Urinary bladder (tissue), 4 donors: ENCODE results near the gene LCE7A. TPM values are rescaled to one million over a fixed set of nuclear protein-coding genes. Genes with fewer than 3 reads are reported as not detected.

Experiments
- DNase-seq: peaks from one replicate; pipeline ENCODE4 v3.0.0-alpha.2; 2015; ENCODE audit errors: extremely low spot score
- H3K27ac ChIP-seq: one replicate; pipeline ENCODE4 v1.5.1; 2013; ENCODE audit warnings: low read depth, mild to moderate bottlenecking, moderate library complexity
- H3K36me3 ChIP-seq: one replicate; pipeline ENCODE4 v1.6.1; 2013; ENCODE audit warnings: mild to moderate bottlenecking, moderate library complexity; ENCODE audit not compliant: insufficient read depth
- H3K4me1 ChIP-seq: one replicate; pipeline ENCODE4 v1.6.1; 2013; ENCODE audit warnings: mild to moderate bottlenecking, moderate library complexity; ENCODE audit not compliant: insufficient read depth
- H3K4me3 ChIP-seq: one replicate; pipeline ENCODE4 v1.5.1; 2013; ENCODE audit warnings: low read depth, low read length
- WGBS: extraction: QIAGEN DNeasy Blood & Tissue Kit; methylation state at CpG from one replicate; pipeline ENCODE4 v1.1.7; 2013; 5-methylcytosine and 5-hydroxymethylcytosine counted together
- polyA plus RNA-seq: library from polyadenylated mRNA; stranded (reverse); fragments of 200-250 nt; gene quantifications from one replicate; pipeline ENCODE4 v1.2.3, GENCODE V29; 2013
- total RNA-seq: library from RNA; depleted of rRNA; stranded (reverse); fragments of >200 nt; gene quantifications from one replicate; pipeline ENCODE4 v1.2.3, GENCODE V29; 2014
- donor health status: healthy with polysubstance abuse.
- donor health status: healthy.

Gene LCE7A
- total and polyA plus RNA-seq, 2 donors = not detected

DNA sequence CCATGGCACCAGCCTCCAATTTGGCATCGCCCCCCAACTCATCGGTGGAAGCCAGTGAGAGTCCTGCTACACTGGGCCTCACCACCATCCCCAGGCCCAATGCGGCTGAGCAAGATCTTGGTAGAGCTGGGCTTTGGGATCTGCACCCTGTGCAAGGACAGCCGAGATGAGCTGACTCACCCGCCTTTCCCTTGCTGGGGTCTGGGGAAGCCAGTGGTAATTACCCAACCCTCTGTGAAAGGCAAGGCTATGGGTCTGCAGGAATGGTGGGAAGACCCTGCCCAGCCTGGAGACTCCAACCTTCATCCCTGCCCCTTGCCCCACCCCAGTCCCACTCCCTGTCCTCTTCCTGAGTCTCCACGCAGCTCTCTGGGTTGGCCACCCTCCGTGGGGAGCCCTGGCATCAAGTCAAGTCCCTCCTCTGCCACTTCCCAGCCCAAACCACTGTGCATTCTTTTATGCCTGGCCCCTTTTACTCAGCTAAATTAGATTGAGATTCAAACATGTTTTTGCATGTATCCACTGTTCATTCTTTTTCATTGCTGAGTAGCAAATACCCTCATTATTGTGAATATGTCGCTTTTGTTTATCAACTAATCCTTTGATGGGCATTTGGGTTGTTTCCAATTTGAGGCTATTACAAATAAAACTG lies 27.1 kb downstream of the LCE7A start:
- H3K36me3 ChIP-seq = no peaks in the 10 kb centered on the region
- WGBS = 67% methylated on average over 8 of the region's 8 CpGs
- no peaks in the 10 kb centered on the region for H3K4me1 ChIP-seq
- H3K27ac ChIP-seq = peak overlapping the region; percentile 33
- no peak for DNase-seq
- no peak overlapping the region for H3K4me3 ChIP-seq

DNA sequence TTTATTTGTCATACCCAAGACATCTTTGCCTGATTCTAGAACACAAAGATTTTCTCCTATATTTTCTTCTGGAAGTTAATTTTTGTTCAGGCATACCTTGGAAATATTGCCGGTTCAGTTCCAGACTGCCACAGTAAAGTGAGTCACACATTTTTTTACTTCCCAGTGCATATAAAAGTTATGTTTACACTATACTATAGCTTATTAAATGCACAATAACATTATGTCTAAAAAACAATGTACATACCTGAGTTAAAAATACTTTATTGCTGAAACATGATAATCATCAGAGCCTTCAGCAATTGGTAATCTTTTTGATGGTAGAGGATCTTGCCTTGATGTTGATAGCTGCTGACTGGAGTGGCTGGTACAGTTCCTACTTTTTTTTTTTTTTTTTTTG lies 28.3 kb downstream of the LCE7A start:
- Histone ChIP-seq H3K4me1 (no peaks in the 10 kb centered on the region), H3K4me3 (no peak overlapping the region), H3K36me3 (no peaks in the 10 kb centered on the region), H3K27ac (no peak overlapping the region)
- WGBS = 75% methylated on average over 1 of the region's 1 CpG
- no peak for DNase-seq

- no peak overlapping the region for H3K4me3 ChIP-seq
- H3K36me3 ChIP-seq = no peaks in the 10 kb centered on the region
- DNase-seq = no peak
- 61% methylated on average over 4 of the region's 4 CpGs for WGBS
- no peaks in the 10 kb centered on the region for H3K4me1 ChIP-seq
- no peak overlapping the region for H3K27ac ChIP-seq
Observed at GRCh38 chr1:152899027-152899426, 39.2 kb downstream of the LCE7A start.

GRCh38 chr1:152899883-152900282 lies 40.1 kb downstream of the LCE7A start:
- H3K36me3 ChIP-seq = no peaks in the 10 kb centered on the region
- H3K4me3 ChIP-seq = no peak overlapping the region
- no peak overlapping the region for H3K27ac ChIP-seq
- no peaks in the 10 kb centered on the region for H3K4me1 ChIP-seq
- 31% methylated on average over 2 of the region's 2 CpGs for WGBS
- DNase-seq = no peak

GRCh38 chr1:152901631-152902030 lies 41.8 kb downstream of the LCE7A start:
- H3K27ac ChIP-seq = no peak overlapping the region
- no peaks in the 10 kb centered on the region for H3K4me1 ChIP-seq
- no peak overlapping the region for H3K4me3 ChIP-seq
- peak; percentile 54 for DNase-seq
- WGBS = 75% methylated on average over 5 of the region's 5 CpGs
- no peaks in the 10 kb centered on the region for H3K36me3 ChIP-seq

DNA sequence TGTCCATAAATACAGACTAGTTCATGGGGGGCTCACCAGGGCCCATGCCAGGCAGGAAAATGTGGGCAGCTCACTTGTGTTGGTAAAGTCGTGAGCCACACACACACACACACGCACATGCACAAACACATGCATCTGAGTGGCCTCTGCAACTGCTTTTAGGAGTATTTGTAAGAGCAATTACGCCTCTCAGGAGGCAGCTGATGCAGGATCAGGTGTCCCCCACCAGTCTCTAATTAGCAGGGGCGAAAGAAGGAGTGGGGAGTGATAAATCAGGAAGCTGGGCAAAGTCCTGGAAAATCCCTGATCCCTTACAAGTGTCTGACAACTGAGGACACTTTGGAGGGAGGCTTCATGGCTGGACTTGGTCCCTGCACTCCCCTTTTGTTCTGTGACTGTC lies 42.8 kb downstream of the LCE7A start:
- Histone ChIP-seq H3K4me3 (no peak overlapping the region), H3K4me1 (no peaks in the 10 kb centered on the region), H3K27ac (no peak overlapping the region), H3K36me3 (no peaks in the 10 kb centered on the region)
- WGBS = 61% methylated on average over 4 of the region's 4 CpGs
- no peak for DNase-seq

GRCh38 chr1:152904688-152905440 lies 45.1 kb downstream of the LCE7A start:
- DNase-seq = no peak
- 80% methylated on average over 7 of the region's 7 CpGs for WGBS
- Histone ChIP-seq H3K36me3 (no peaks in the 10 kb centered on the region), H3K4me3 (no peak overlapping the region), H3K4me1 (no peaks in the 10 kb centered on the region), H3K27ac (no peak overlapping the region)

GRCh38 chr1:152906023-152906565 lies 46.3 kb downstream of the LCE7A start:
- DNase-seq = peak; percentile 52
- no peaks in the 10 kb centered on the region for H3K4me1 ChIP-seq
- no peaks in the 10 kb centered on the region for H3K36me3 ChIP-seq
- no peak overlapping the region for H3K4me3 ChIP-seq
- 34% methylated on average over 5 of the region's 5 CpGs for WGBS
- H3K27ac ChIP-seq = peak overlapping the region; percentile 44

DNA sequence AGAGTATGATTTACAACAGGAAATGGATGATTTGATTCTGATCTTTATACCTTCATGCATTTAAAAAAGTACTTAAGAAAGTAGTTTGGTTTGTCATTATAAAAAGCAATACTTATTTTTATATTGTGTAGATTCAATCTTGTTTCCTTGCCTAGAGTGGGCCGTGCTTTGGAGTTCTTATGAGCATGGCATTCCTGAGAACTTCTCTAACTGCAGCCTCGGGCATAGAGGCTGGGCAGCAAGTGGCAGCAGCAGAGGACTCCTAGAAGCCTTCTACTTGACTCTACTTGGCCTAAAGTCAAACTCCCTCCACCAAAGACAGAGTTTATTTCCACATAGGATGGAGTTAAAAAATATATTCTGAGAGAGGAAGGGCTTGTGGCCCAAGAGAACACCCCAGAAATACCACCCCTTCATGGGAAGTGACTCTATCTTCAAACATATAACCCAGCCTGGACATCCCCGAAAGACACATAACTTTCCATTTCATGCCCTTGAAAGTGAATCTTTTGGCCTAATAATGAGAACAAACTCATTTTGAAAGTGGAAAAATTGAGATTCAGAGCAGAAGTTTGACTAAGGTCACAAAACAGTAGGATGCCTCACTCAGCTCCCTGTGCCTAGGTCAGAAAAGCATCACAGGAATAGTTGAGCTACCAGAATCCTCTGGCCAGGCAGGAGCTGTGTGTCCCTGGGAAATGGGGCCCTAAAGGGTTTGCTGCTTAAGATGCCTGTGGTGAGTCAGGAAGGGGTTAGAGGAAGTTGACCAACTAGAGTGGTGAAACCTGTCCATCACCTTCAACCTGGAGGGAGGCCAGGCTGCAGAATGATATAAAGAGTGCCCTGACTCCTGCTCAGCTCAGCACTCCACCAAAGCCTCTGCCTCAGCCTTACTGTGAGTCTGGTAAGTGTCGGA lies 48.1 kb downstream of the LCE7A start, which contains the start of gene IVL:
IVL (plus strand) TSS at position 861 of the 916 bp plus-strand sequence. CDS start 1,252 bp downstream, outside the sequence.
- Histone ChIP-seq H3K4me3 (no peak within 1 kb of the TSS), H3K27ac (no peak within 1 kb of the TSS), H3K4me1 (no peaks in the 10 kb centered on the region), H3K36me3 (no peaks in the 10 kb centered on the region)
- no peak for DNase-seq
- WGBS = 70% methylated on average over 4 of the region's 4 CpGs

- Histone ChIP-seq H3K27ac (no peak overlapping the region), H3K4me1 (no peaks in the 10 kb centered on the region), H3K4me3 (no peak overlapping the region), H3K36me3 (no peaks in the 10 kb centered on the region)
- no peak for DNase-seq
- 89% methylated on average over 3 of the region's 3 CpGs for WGBS
Observed at GRCh38 chr1:152909206-152909605, 49.4 kb downstream of the LCE7A start.

Other genes with a start within 250 kb of the LCE7A start
- gene LCE3B, start 246.2 kb upstream of the LCE7A start, total RNA-seq = not detected
- not detected for gene LCE3B, start 246.2 kb upstream of the LCE7A start, polyA plus RNA-seq
- gene LCE3A, start 236.9 kb upstream of the LCE7A start, total RNA-seq = not detected
- not detected for gene LCE3A, start 236.9 kb upstream of the LCE7A start, polyA plus RNA-seq
- gene LCE2D, start 196.6 kb upstream of the LCE7A start, total RNA-seq = not detected
- not detected for gene LCE2D, start 196.6 kb upstream of the LCE7A start, polyA plus RNA-seq
- not detected for gene LCE2C, start 184.7 kb upstream of the LCE7A start, total RNA-seq
- not detected for gene LCE2C, start 184.7 kb upstream of the LCE7A start, polyA plus RNA-seq
- not detected for gene LCE2B, start 173.9 kb upstream of the LCE7A start, total RNA-seq
- gene LCE2B, start 173.9 kb upstream of the LCE7A start, polyA plus RNA-seq = not detected
- not detected for gene LCE2A, start 161.7 kb upstream of the LCE7A start, total RNA-seq
- not detected for gene LCE2A, start 161.7 kb upstream of the LCE7A start, polyA plus RNA-seq
- not detected for gene LCE4A, start 151.8 kb upstream of the LCE7A start, total RNA-seq
- gene LCE4A, start 151.8 kb upstream of the LCE7A start, polyA plus RNA-seq = not detected
- not detected for gene KPRP, start 102.0 kb upstream of the LCE7A start, total RNA-seq
- gene KPRP, start 102.0 kb upstream of the LCE7A start, polyA plus RNA-seq = not detected
- not detected for gene LCE1F, start 84.9 kb upstream of the LCE7A start, total RNA-seq
- gene LCE1F, start 84.9 kb upstream of the LCE7A start, polyA plus RNA-seq = not detected
- gene LCE1E, start 73.7 kb upstream of the LCE7A start, total RNA-seq = not detected
- 0.15 TPM for gene LCE1E, start 73.7 kb upstream of the LCE7A start, polyA plus RNA-seq
- gene LCE1D, start 63.3 kb upstream of the LCE7A start, total RNA-seq = not detected
- gene LCE1D, start 63.3 kb upstream of the LCE7A start, polyA plus RNA-seq = not detected
- not detected for gene LCE1C, start 53.3 kb upstream of the LCE7A start, total RNA-seq
- not detected for gene LCE1C, start 53.3 kb upstream of the LCE7A start, polyA plus RNA-seq
- not detected for gene LCE1B, start 48.0 kb upstream of the LCE7A start, total RNA-seq
- gene LCE1B, start 48.0 kb upstream of the LCE7A start, polyA plus RNA-seq = not detected
- not detected for gene LCE1A, start 32.5 kb upstream of the LCE7A start, total RNA-seq
- not detected for gene LCE1A, start 32.5 kb upstream of the LCE7A start, polyA plus RNA-seq
- gene LCE6A, start 17.1 kb upstream of the LCE7A start, total RNA-seq = not detected
- gene LCE6A, start 17.1 kb upstream of the LCE7A start, polyA plus RNA-seq = not detected
- not detected for gene SMCP, start 18.3 kb downstream of the LCE7A start, total RNA-seq
- gene SMCP, start 18.3 kb downstream of the LCE7A start, polyA plus RNA-seq = not detected
- gene IVL, start 48.5 kb downstream of the LCE7A start, total RNA-seq = 2.7 TPM
- gene IVL, start 48.5 kb downstream of the LCE7A start, polyA plus RNA-seq = 9.5 TPM
- not detected for gene SPRR5, start 87.2 kb downstream of the LCE7A start, total RNA-seq
- not detected for gene SPRR5, start 87.2 kb downstream of the LCE7A start, polyA plus RNA-seq
- not detected for gene SPRR4, start 110.7 kb downstream of the LCE7A start, total RNA-seq
- not detected for gene SPRR4, start 110.7 kb downstream of the LCE7A start, polyA plus RNA-seq
- not detected for gene SPRR1A, start 124.1 kb downstream of the LCE7A start, total RNA-seq
- gene SPRR1A, start 124.1 kb downstream of the LCE7A start, polyA plus RNA-seq = not detected
- gene SPRR3, start 141.8 kb downstream of the LCE7A start, total RNA-seq = 10.0 TPM
- 0.65 TPM for gene SPRR3, start 141.8 kb downstream of the LCE7A start, polyA plus RNA-seq
- not detected for gene SPRR1B, start 171.2 kb downstream of the LCE7A start, total RNA-seq
- gene SPRR1B, start 171.2 kb downstream of the LCE7A start, polyA plus RNA-seq = not detected
- not detected for gene SPRR2D, start 181.1 kb downstream of the LCE7A start, total RNA-seq
- not detected for gene SPRR2D, start 181.1 kb downstream of the LCE7A start, polyA plus RNA-seq
- not detected for gene SPRR2A, start 197.5 kb downstream of the LCE7A start, total RNA-seq
- not detected for gene SPRR2A, start 197.5 kb downstream of the LCE7A start, polyA plus RNA-seq
- not detected for gene SPRR2B, start 211.6 kb downstream of the LCE7A start, total RNA-seq
- gene SPRR2B, start 211.6 kb downstream of the LCE7A start, polyA plus RNA-seq = not detected
- not detected for gene SPRR2E, start 234.5 kb downstream of the LCE7A start, total RNA-seq
- gene SPRR2E, start 234.5 kb downstream of the LCE7A start, polyA plus RNA-seq = not detected